B cell (primary cell): ENCODE results near the gene BAZ2A. TPM values are rescaled to one million over a fixed set of nuclear protein-coding genes. Genes with fewer than 3 reads are reported as not detected.
A peak's percentile ranks its signal among the peaks of the same experiment; 100 is the strongest.

Experiments
- ATAC-seq: fragments of 200-7000 bp; cut with Tn5 transposase; one replicate; pipeline ENCODE4 v1.10.0; 2021; ENCODE audit warnings: low read depth, mild to moderate bottlenecking, moderate number of reproducible peaks, moderate library complexity
- CTCF ChIA-PET: fragments of 350-600 bp; sonication (Branson Sonifier 250); formaldehyde crosslinking; loops from one replicate; lab custom pipeline; 2021; ENCODE audit warnings: antibody characterized with exemption, inconsistent platforms; lab: Charles Lee
- POLR2A ChIA-PET: fragments of 350-600 bp; sonication (Branson Sonifier 250); formaldehyde crosslinking; loops from one replicate; lab custom pipeline; 2021; ENCODE audit warnings: antibody characterized with exemption; lab: Charles Lee
- DNase-seq: peaks from one replicate; pipeline ENCODE4 v3.0.0; 2013
- H2AFZ ChIP-seq: 2 replicates; pipeline ENCODE4 v1.6.1; 2012; ENCODE audit warnings: mild to moderate bottlenecking, low read depth, low read length; ENCODE audit not compliant: insufficient read depth, poor library complexity, severe bottlenecking
- H3K27ac ChIP-seq, 2 donors: 1 replicate in 1 of 2; 2 replicates in 1 of 2; pipeline ENCODE4 v1.5.1; 2012 to 2013; ENCODE audit warnings: low read length in 2 of 2, mild to moderate bottlenecking in 2 of 2, moderate library complexity in 1 of 2
- H3K27me3 ChIP-seq, 4 experiments: fragments of 200-600 bp in 1 of 4; sonication (generic) in 1 of 4; replicated peaks in 1 of 4; 1 replicate in 2 of 4; 2 replicates in 2 of 4; pipeline versions ENCODE4 v1.6.1 to v1.7.0; 2013 to 2016; ENCODE audit warnings: low read length in 3 of 4, mild to moderate bottlenecking in 2 of 4, mixed read lengths in 1 of 4, moderate library complexity in 1 of 4; ENCODE audit not compliant: insufficient read depth in 4 of 4, control insufficient read depth in 3 of 4; ENCODE audit errors: control extremely low read depth in 1 of 4
- H3K36me3 ChIP-seq, 2 experiments: replicated peaks in 1 of 2; 1 replicate in 1 of 2; 2 replicates in 1 of 2; pipeline versions ENCODE4 v1.6.1 to v1.7.1; 2013; ENCODE audit warnings: low read length in 1 of 2; ENCODE audit not compliant: insufficient read depth in 2 of 2, control insufficient read depth in 1 of 2; ENCODE audit errors: control extremely low read depth in 1 of 2, extremely low read depth in 1 of 2
- H3K4me1 ChIP-seq, 2 donors: fragments of 200-600 bp in 1 of 2; sonication (generic) in 1 of 2; 1 replicate in 1 of 2; 2 replicates in 1 of 2; pipeline versions ENCODE4 v1.5.1 to v1.6.1; 2013 to 2017; ENCODE audit warnings: low read length in 2 of 2; ENCODE audit not compliant: control insufficient read depth in 2 of 2, insufficient read depth in 2 of 2
- H3K4me2 ChIP-seq: replicated peaks from 2 replicates; pipeline ENCODE3; 2012; ENCODE audit warnings: mild to moderate bottlenecking, low read depth, low read length; ENCODE audit not compliant: poor library complexity, severe bottlenecking
- H3K4me3 ChIP-seq, 5 experiments: fragments of 200-600 bp in 1 of 5; sonication (generic) in 1 of 5; 1 replicate in 3 of 5; 2 replicates in 2 of 5; pipeline versions ENCODE4 v1.5.1 to v1.7.0; 2011 to 2016; ENCODE audit warnings: low read length in 4 of 5, mild to moderate bottlenecking in 4 of 5, low read depth in 2 of 5, control low read depth in 1 of 5, moderate library complexity in 1 of 5; ENCODE audit not compliant: insufficient read depth in 1 of 5; ENCODE audit errors: control extremely low read depth in 1 of 5, extremely low read depth in 1 of 5
- H3K79me2 ChIP-seq: fragments of 200-600 bp; sonication (generic); one replicate; pipeline ENCODE4 v1.6.0; 2016; ENCODE audit warnings: low read length; ENCODE audit not compliant: control insufficient read depth, insufficient read depth
- H3K9ac ChIP-seq: fragments of 200-600 bp; sonication (generic); 2 replicates; pipeline ENCODE4 v1.6.1; 2017; ENCODE audit warnings: mild to moderate bottlenecking, low read length, moderate library complexity
- H3K9me3 ChIP-seq, 3 donors: one replicate each; pipeline versions ENCODE4 v1.6.1 to v1.7.1; 2013; ENCODE audit warnings: low read length in 2 of 3; ENCODE audit not compliant: control insufficient read depth in 2 of 3, insufficient read depth in 1 of 3; ENCODE audit errors: control extremely low read depth in 1 of 3
- H4K20me1 ChIP-seq: 2 replicates; pipeline ENCODE4 v1.6.0; 2012; ENCODE audit warnings: mild to moderate bottlenecking, low read length; ENCODE audit not compliant: insufficient read depth, control insufficient read depth, poor library complexity, severe bottlenecking
- H3K27ac Mint-ChIP-seq: one replicate; pipeline ENCODE4 v1.8.0; 2021; ENCODE audit warnings: mixed read lengths
- H3K27me3 Mint-ChIP-seq: one replicate; pipeline ENCODE4 v1.8.0; 2021; ENCODE audit warnings: mixed read lengths
- H3K4me1 Mint-ChIP-seq: one replicate; pipeline ENCODE4 v1.8.0; 2021; ENCODE audit warnings: mixed read lengths
- H3K4me3 Mint-ChIP-seq: one replicate; pipeline ENCODE4 v1.8.0; 2021; ENCODE audit warnings: mixed read lengths
- H3K9me3 Mint-ChIP-seq: one replicate; pipeline ENCODE4 v1.8.0; 2022; ENCODE audit warnings: mixed read lengths; ENCODE audit not compliant: insufficient read depth
- EZH2 ChIP-seq: IDR thresholded peaks from 2 replicates; pipeline ENCODE4 v1.6.1; 2012; ENCODE audit warnings: borderline replicate concordance, low read depth, mild to moderate bottlenecking, moderate library complexity, low read length; ENCODE audit not compliant: insufficient read depth, poor library complexity, severe bottlenecking
- WGBS: methylation state at CpG from one replicate; pipeline ENCODE4 v1.1.5; 2013; ENCODE audit warnings: missing lambda C conversion rate; ENCODE audit not compliant: insufficient coverage; 5-methylcytosine and 5-hydroxymethylcytosine counted together
- intact Hi-C: fragments of 100-400 bp; cut with micrococcal nuclease; formaldehyde crosslinking; loops from one replicate; pipeline ENCODE4 v1.10.0; 2022
- polyA plus RNA-seq: library from polyadenylated mRNA; depleted of rRNA; stranded (reverse); fragments of >200 nt; gene quantifications from 2 replicates; pipeline ENCODE4 v1.2.3, GENCODE V29; 2012
- total RNA-seq, 2 donors: library from RNA; stranded (reverse); fragments of 120-200 nt in 1 of 2; gene quantifications; 1 replicate in 1 of 2; 2 replicates in 1 of 2; pipeline versions ENCODE4 v1.2.3 to v1.2.4, GENCODE V29; 2013 to 2022
- TF ChIP-seq, protein P1 (sequence below): fragments of 200-600 bp; IDR thresholded peaks from one replicate; pipeline ENCODE4 v1.8.0; 2022; ENCODE audit warnings: antibody characterized with exemption, mild to moderate bottlenecking

BAZ2A gene
- total and polyA plus RNA-seq, 2 donors (not counting 1 experiment from before 2014, with no cell fraction given), result 95.7 to 280 TPM

GRCh38 chr12:56677680-56678079 lies 47.6 kb upstream of the BAZ2A start:
- Mint-ChIP-seq H3K27ac (no peak overlapping the region), H3K9me3 (no peaks in the 10 kb centered on the region), H3K4me1 (peaks cover 51% of the 10 kb centered on the region), H3K4me3 (no peak overlapping the region), H3K27me3 (no peaks in the 10 kb centered on the region)
- Histone ChIP-seq H3K27me3 (no peaks in the 10 kb centered on the region), H4K20me1 (peaks cover 93% of the 10 kb centered on the region), H2AFZ (no peak overlapping the region), H3K79me2 (peaks cover 99% of the 10 kb centered on the region), H3K4me3 (no peak overlapping the region), H3K9ac (no peak overlapping the region), H3K4me2 (no peak overlapping the region), H3K4me1 (peaks cover 3 to 13% of the 10 kb centered on the region in 2 donors), H3K9me3 (no peaks in the 10 kb centered on the region), H3K36me3 (peaks cover 5 to 28% of the 10 kb centered on the region in 2 experiments), H3K27ac (peak overlapping the region in 1 of 2 donors; percentile 4)
- ATAC-seq (no peak), DNase-seq (no peak)
- WGBS, result no CpG with 5 or more reads among the region's 1 CpG
- ChIA-PET CTCF (interaction anchor here (0.7 kb wide), 2 partner anchors 327 to 860 kb away, joined by 4 to 5 read pairs; no protein-coding TSS in a partner anchor), POLR2A (interaction anchor here (0.7 to 1.2 kb wide), 2 partner anchors 10 to 19 kb away, joined by 4 to 5 read pairs; no protein-coding TSS in a partner anchor)
- intact Hi-C loops, result no loop called here
- TF ChIP-seq EZH2, result no peak
- TF ChIP-seq, protein P1, sequence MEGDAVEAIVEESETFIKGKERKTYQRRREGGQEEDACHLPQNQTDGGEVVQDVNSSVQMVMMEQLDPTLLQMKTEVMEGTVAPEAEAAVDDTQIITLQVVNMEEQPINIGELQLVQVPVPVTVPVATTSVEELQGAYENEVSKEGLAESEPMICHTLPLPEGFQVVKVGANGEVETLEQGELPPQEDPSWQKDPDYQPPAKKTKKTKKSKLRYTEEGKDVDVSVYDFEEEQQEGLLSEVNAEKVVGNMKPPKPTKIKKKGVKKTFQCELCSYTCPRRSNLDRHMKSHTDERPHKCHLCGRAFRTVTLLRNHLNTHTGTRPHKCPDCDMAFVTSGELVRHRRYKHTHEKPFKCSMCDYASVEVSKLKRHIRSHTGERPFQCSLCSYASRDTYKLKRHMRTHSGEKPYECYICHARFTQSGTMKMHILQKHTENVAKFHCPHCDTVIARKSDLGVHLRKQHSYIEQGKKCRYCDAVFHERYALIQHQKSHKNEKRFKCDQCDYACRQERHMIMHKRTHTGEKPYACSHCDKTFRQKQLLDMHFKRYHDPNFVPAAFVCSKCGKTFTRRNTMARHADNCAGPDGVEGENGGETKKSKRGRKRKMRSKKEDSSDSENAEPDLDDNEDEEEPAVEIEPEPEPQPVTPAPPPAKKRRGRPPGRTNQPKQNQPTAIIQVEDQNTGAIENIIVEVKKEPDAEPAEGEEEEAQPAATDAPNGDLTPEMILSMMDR, result no peak

DNA sequence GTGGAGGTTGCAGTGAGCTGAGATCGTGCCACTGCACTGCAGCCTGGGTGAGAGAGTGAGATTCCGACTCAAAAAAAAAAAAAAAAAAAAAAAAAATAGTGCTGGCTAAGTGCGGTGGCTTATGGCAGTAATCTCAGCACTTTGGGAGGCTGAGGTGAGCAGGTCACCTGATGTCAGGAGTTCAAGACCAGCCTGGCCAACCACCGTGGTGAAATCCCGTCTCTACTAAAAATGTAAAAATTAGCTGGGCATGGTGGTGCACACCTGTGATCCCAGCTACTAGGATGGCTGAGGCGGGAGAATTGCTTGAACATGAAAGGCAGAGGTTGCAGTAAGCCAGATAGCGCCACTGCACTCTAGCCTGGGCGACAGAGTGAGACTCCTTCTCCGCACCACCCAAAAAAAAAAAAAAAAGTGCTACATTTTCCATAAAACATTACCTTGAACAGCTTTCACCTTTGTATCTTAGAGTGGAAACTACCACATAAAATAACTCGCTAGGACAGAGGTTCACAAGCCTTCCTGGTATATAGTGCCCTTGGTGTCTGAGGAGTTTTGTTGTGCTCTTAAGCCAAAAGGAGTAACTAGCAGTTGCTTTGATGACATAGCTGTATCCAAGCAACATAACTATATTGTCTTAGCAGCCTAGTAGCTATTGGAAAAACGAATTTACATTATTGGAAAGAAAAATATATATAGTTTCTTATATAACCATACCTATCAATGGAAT lies 46.9 kb upstream of the BAZ2A start:
- H3K4me3 Mint-ChIP-seq, result no peak overlapping the region
- TF ChIP-seq EZH2, result no peak
- TF ChIP-seq, protein P1, result no peak
- H3K27ac ChIP-seq, result peak overlapping the region in 1 of 2 donors; percentile 4
- peaks cover 93% of the 10 kb centered on the region for H4K20me1 ChIP-seq
- POLR2A ChIA-PET, result interaction anchor here (0.6 to 1.2 kb wide), 3 partner anchors 9 to 32 kb away, joined by 4 to 6 read pairs (median 5); no protein-coding TSS in a partner anchor
- no peak overlapping the region for H2AFZ ChIP-seq
- no peaks in the 10 kb centered on the region for H3K9me3 Mint-ChIP-seq
- no peak overlapping the region for H3K9ac ChIP-seq
- no peak overlapping the region for H3K27ac Mint-ChIP-seq
- H3K4me3 ChIP-seq, result no peak overlapping the region
- 91% methylated on average over 6 of the region's 11 CpGs for WGBS
- H3K4me1 ChIP-seq, result peaks cover 0 to 7% of the 10 kb centered on the region in 2 donors
- intact Hi-C loops, result no loop called here
- no peak overlapping the region for H3K4me2 ChIP-seq
- CTCF ChIA-PET, result interaction anchor here (0.7 to 0.8 kb wide), 4 partner anchors 309 to 859 kb away, joined by 3 to 5 read pairs (median 4); no protein-coding TSS in a partner anchor
- no peak for DNase-seq
- H3K9me3 ChIP-seq, result no peaks in the 10 kb centered on the region
- H3K36me3 ChIP-seq, result peaks cover 5 to 34% of the 10 kb centered on the region in 2 experiments
- no peaks in the 10 kb centered on the region for H3K27me3 ChIP-seq
- peaks cover 45% of the 10 kb centered on the region for H3K4me1 Mint-ChIP-seq
- no peak for ATAC-seq
- peaks cover 99% of the 10 kb centered on the region for H3K79me2 ChIP-seq
- no peaks in the 10 kb centered on the region for H3K27me3 Mint-ChIP-seq
